ENCODE data around the gene AMOTL1. TPM values are rescaled to one million over a fixed set of nuclear protein-coding genes. Genes with fewer than 3 reads are reported as not detected.

The AMOTL1 gene
- total RNA-seq, 1 donor from 2014 or later: 22.6 TPM

- H3F3A ChIP-seq (ENCODE audit: low read depth): no peaks in the 10 kb centered on the region
- Mint-ChIP-seq H3K4me1 (no peaks in the 10 kb centered on the region), H3K36me3 (no peaks in the 10 kb centered on the region), H3K27ac (no peak overlapping the region), H3K9me3 (no peaks in the 10 kb centered on the region), H3K4me3 (no peak overlapping the region), H3K27me3 (ENCODE audit: insufficient read depth, low read depth) (no peaks in the 10 kb centered on the region)
- no peaks in the 10 kb centered on the region for H3K9me3 ChIP-seq (ENCODE audit: low read depth)
- H3K36me3 ChIP-seq: peaks cover 4% of the 10 kb centered on the region
- no peaks in the 10 kb centered on the region for H4K20me1 ChIP-seq (ENCODE audit: low read depth)
- H3K9ac ChIP-seq: no peak overlapping the region
- H3K4me1 ChIP-seq: no peaks in the 10 kb centered on the region
- no peaks in the 10 kb centered on the region for H3K27me3 ChIP-seq
- no peak overlapping the region for H2AFZ ChIP-seq (replicated peaks)
- no peak overlapping the region for H3K27ac ChIP-seq
- no peak overlapping the region for H3K4me3 ChIP-seq
- no peak for DNase-seq (ENCODE audit: low spot score)
- no peaks in the 10 kb centered on the region for H3K79me2 ChIP-seq (ENCODE audit: low read depth)
- TF ChIP-seq EZH2phosphoT487 (IDR thresholded peaks at IDR 0.05) (no peak), CTCF (IDR thresholded peaks at IDR 0.05) (no peak), EZH2 (IDR thresholded peaks at IDR 0.05) (no peak)
- no peak overlapping the region for H3K4me2 ChIP-seq
Measured at GRCh38 chr11:94722735-94723134, 45.4 kb upstream of the AMOTL1 start.

GRCh38 chr11:94725097-94725496 is 43.1 kb upstream of the AMOTL1 start:
- Histone ChIP-seq H3K4me1 (no peaks in the 10 kb centered on the region), H3K4me3 (no peak overlapping the region), H3K36me3 (no peaks in the 10 kb centered on the region), H3K79me2 (ENCODE audit: low read depth) (no peaks in the 10 kb centered on the region), H3K27ac (no peak overlapping the region), H3K9ac (no peak overlapping the region), H2AFZ (replicated peaks) (no peak overlapping the region), H3K9me3 (ENCODE audit: low read depth) (no peaks in the 10 kb centered on the region), H3F3A (ENCODE audit: low read depth) (no peaks in the 10 kb centered on the region), H3K4me2 (no peak overlapping the region), H4K20me1 (ENCODE audit: low read depth) (no peaks in the 10 kb centered on the region), H3K27me3 (no peaks in the 10 kb centered on the region)
- DNase-seq (ENCODE audit: low spot score): no peak
- Mint-ChIP-seq H3K4me3 (no peak overlapping the region), H3K4me1 (peaks cover 6% of the 10 kb centered on the region), H3K27me3 (ENCODE audit: insufficient read depth, low read depth) (no peaks in the 10 kb centered on the region), H3K27ac (no peak overlapping the region), H3K9me3 (no peaks in the 10 kb centered on the region), H3K36me3 (no peaks in the 10 kb centered on the region)
- TF ChIP-seq EZH2 (IDR thresholded peaks at IDR 0.05): no peak
- no peak for TF ChIP-seq EZH2phosphoT487 (IDR thresholded peaks at IDR 0.05)
- no peak for TF ChIP-seq CTCF (IDR thresholded peaks at IDR 0.05)

- peaks cover 2% of the 10 kb centered on the region for H3K4me1 ChIP-seq
- Mint-ChIP-seq H3K9me3 (no peaks in the 10 kb centered on the region), H3K4me1 (peaks cover 29% of the 10 kb centered on the region), H3K36me3 (no peaks in the 10 kb centered on the region), H3K27me3 (ENCODE audit: insufficient read depth, low read depth) (peaks cover 2% of the 10 kb centered on the region), H3K4me3 (no peak overlapping the region), H3K27ac (no peak overlapping the region)
- no peaks in the 10 kb centered on the region for H3K36me3 ChIP-seq
- H3K27me3 ChIP-seq: no peaks in the 10 kb centered on the region
- TF ChIP-seq CTCF (IDR thresholded peaks at IDR 0.05): no peak
- no peak for TF ChIP-seq EZH2 (IDR thresholded peaks at IDR 0.05)
- TF ChIP-seq EZH2phosphoT487 (IDR thresholded peaks at IDR 0.05): no peak
- no peak overlapping the region for H3K27ac ChIP-seq
- no peak overlapping the region for H3K4me3 ChIP-seq
- no peak overlapping the region for H2AFZ ChIP-seq (replicated peaks)
- no peaks in the 10 kb centered on the region for H4K20me1 ChIP-seq (ENCODE audit: low read depth)
- H3K9ac ChIP-seq: no peak overlapping the region
- H3K4me2 ChIP-seq: no peak overlapping the region
- H3F3A ChIP-seq (ENCODE audit: low read depth): no peaks in the 10 kb centered on the region
- no peaks in the 10 kb centered on the region for H3K9me3 ChIP-seq (ENCODE audit: low read depth)
- no peaks in the 10 kb centered on the region for H3K79me2 ChIP-seq (ENCODE audit: low read depth)
- no peak for DNase-seq (ENCODE audit: low spot score)
Measured at GRCh38 chr11:94727819-94728218, 40.3 kb upstream of the AMOTL1 start.
